CD14-positive monocyte (primary cell): ENCODE measurements around the gene TRIM40. TPM values are rescaled to one million over a fixed set of nuclear protein-coding genes. Genes with fewer than 3 reads are reported as not detected.

Experiments
- DNase-seq, 3 donors: peaks; one replicate each; pipeline ENCODE4 v3.0.0-alpha.2; 2011 to 2022
- H2AFZ ChIP-seq: 2 replicates; pipeline ENCODE4 v1.6.0; 2012; ENCODE audit warnings: mild to moderate bottlenecking, low read depth, low read length, inconsistent platforms; ENCODE audit not compliant: insufficient read depth, poor library complexity, severe bottlenecking
- H3K27ac ChIP-seq, 2 donors: 1 replicate in 1 of 2; 2 replicates in 1 of 2; pipeline ENCODE4 v1.5.1; 2012 to 2013; ENCODE audit warnings: low read length in 2 of 2, control low read depth in 1 of 2, inconsistent platforms in 1 of 2, low read depth in 1 of 2, mild to moderate bottlenecking in 1 of 2
- H3K27me3 ChIP-seq, 2 donors: one replicate each; pipeline versions ENCODE4 v1.6.0 to v1.6.1; 2011 to 2013; ENCODE audit warnings: low read length in 2 of 2; ENCODE audit not compliant: control insufficient read depth in 2 of 2, insufficient read depth in 2 of 2
- H3K36me3 ChIP-seq, 2 donors: replicated peaks in 1 of 2; 1 replicate in 1 of 2; 2 replicates in 1 of 2; pipeline versions ENCODE4 v1.5.1 to v1.6.1; 2012 to 2013; ENCODE audit warnings: low read length in 2 of 2, control low read depth in 1 of 2, inconsistent platforms in 1 of 2, mild to moderate bottlenecking in 1 of 2; ENCODE audit not compliant: insufficient read depth in 2 of 2, control insufficient read depth in 1 of 2
- H3K4me1 ChIP-seq, 2 donors: 1 replicate in 1 of 2; 2 replicates in 1 of 2; pipeline versions ENCODE4 v1.5.1 to v1.6.1; 2012 to 2013; ENCODE audit warnings: low read length in 2 of 2, control low read depth in 1 of 2, inconsistent platforms in 1 of 2, mild to moderate bottlenecking in 1 of 2, moderate library complexity in 1 of 2; ENCODE audit not compliant: insufficient read depth in 2 of 2, control insufficient read depth in 1 of 2
- H3K4me2 ChIP-seq: replicated peaks from 2 replicates; pipeline ENCODE3; 2012; ENCODE audit warnings: low read length, moderate library complexity, mild to moderate bottlenecking; ENCODE audit not compliant: poor library complexity, severe bottlenecking; ENCODE audit errors: extremely low read depth
- H3K4me3 ChIP-seq, 3 experiments: fragments of 200-600 bp in 1 of 3; sonication (generic) in 1 of 3; replicated peaks in 1 of 3; 1 replicate in 2 of 3; 2 replicates in 1 of 3; pipeline ENCODE4 v1.5.1; 2011 to 2013; ENCODE audit warnings: low read length in 3 of 3, mild to moderate bottlenecking in 3 of 3, control low read depth in 2 of 3, low read depth in 2 of 3, inconsistent platforms in 1 of 3, moderate library complexity in 1 of 3
- H3K79me2 ChIP-seq: 2 replicates; pipeline ENCODE4 v1.6.0; 2012; ENCODE audit warnings: mild to moderate bottlenecking, control low read depth, inconsistent platforms, low read length, moderate library complexity; ENCODE audit not compliant: insufficient read depth
- H3K9ac ChIP-seq: 2 replicates; pipeline ENCODE4 v1.6.0; 2017; ENCODE audit warnings: low read length, mild to moderate bottlenecking; ENCODE audit not compliant: insufficient read depth, poor library complexity, severe bottlenecking
- H3K9me3 ChIP-seq, 2 donors: replicated peaks in 1 of 2; 1 replicate in 1 of 2; 2 replicates in 1 of 2; pipeline versions ENCODE4 v1.5.1 to v1.6.1; 2012 to 2013; ENCODE audit warnings: low read length in 2 of 2, control low read depth in 1 of 2; ENCODE audit not compliant: control insufficient read depth in 1 of 2, insufficient read depth in 1 of 2
- H4K20me1 ChIP-seq: 2 replicates; pipeline ENCODE4 v1.6.0; 2012; ENCODE audit warnings: mild to moderate bottlenecking, low read length, control low read depth, moderate library complexity; ENCODE audit not compliant: insufficient read depth
- H3K27ac Mint-ChIP-seq, 7 donors: one replicate each; pipeline ENCODE4 v1.8.0; 2020; ENCODE audit warnings: mild to moderate bottlenecking in 7 of 7, mixed read lengths in 7 of 7, moderate library complexity in 6 of 7, inconsistent platforms in 2 of 7
- H3K27me3 Mint-ChIP-seq, 3 donors: one replicate each; pipeline ENCODE4 v1.8.0; 2021 to 2022; ENCODE audit warnings: low read depth in 3 of 3, mild to moderate bottlenecking in 3 of 3, mixed read lengths in 3 of 3, moderate library complexity in 3 of 3, inconsistent platforms in 1 of 3
- H3K36me3 Mint-ChIP-seq, 2 donors: one replicate each; pipeline ENCODE4 v1.8.0; 2020; ENCODE audit warnings: mixed read lengths in 2 of 2, inconsistent platforms in 1 of 2, mild to moderate bottlenecking in 1 of 2
- H3K4me1 Mint-ChIP-seq: one replicate; pipeline ENCODE4 v1.8.0; 2020; ENCODE audit warnings: mild to moderate bottlenecking, mixed read lengths
- H3K4me3 Mint-ChIP-seq, 2 donors: one replicate each; pipeline ENCODE4 v1.8.0; 2020; ENCODE audit warnings: mild to moderate bottlenecking in 2 of 2, mixed read lengths in 2 of 2, moderate library complexity in 1 of 2
- H3K9me3 Mint-ChIP-seq, 7 donors: one replicate each; pipeline ENCODE4 v1.8.0; 2020 to 2022; ENCODE audit warnings: mixed read lengths in 7 of 7, mild to moderate bottlenecking in 6 of 7, moderate library complexity in 6 of 7, inconsistent platforms in 2 of 7
- WGBS: methylation state at CpG from one replicate; pipeline ENCODE4 v1.1.5; 2013; ENCODE audit warnings: missing lambda C conversion rate; ENCODE audit not compliant: insufficient coverage; 5-methylcytosine and 5-hydroxymethylcytosine counted together
- intact Hi-C, 2 donors: fragments of 100-400 bp; cut with micrococcal nuclease; formaldehyde crosslinking; loops; one replicate each; pipeline versions ENCODE4 v1.15.0 to v1.15.1; 2023
- polyA plus RNA-seq, 3 donors: library from polyadenylated mRNA; depleted of rRNA in 1 of 3; unstranded in 2 of 3; stranded (reverse) in 1 of 3; fragments of 300-500 nt in 2 of 3; fragments of >200 nt in 1 of 3; fragmentation: Illumina TruSeq in 2 of 3; gene quantifications; 1 replicate in 2 of 3; 2 replicates in 1 of 3; pipeline ENCODE4 v1.2.3, GENCODE V29; 2012 to 2021
- TF ChIP-seq, protein P1 (sequence below): fragments of 200-600 bp; IDR thresholded peaks from one replicate; pipeline ENCODE4 v1.8.0; 2022; ENCODE audit warnings: antibody characterized with exemption, mild to moderate bottlenecking

Gene TRIM40
- polyA plus RNA-seq, 3 donors, result not detected

- Mint-ChIP-seq H3K4me1 (no peaks in the 10 kb centered on the region), H3K36me3 (no peaks in the 10 kb centered on the region), H3K4me3 (no peak overlapping the region), H3K9me3 (peaks cover 0 to 3% (median 0%) of the 10 kb centered on the region in 7 donors), H3K27me3 (peaks cover 18 to 37% (median 18%) of the 10 kb centered on the region in 3 donors), H3K27ac (no peak overlapping the region)
- no peaks in the 10 kb centered on the region for H3K4me1 ChIP-seq
- no peak overlapping the region for H2AFZ ChIP-seq
- H3K4me3 ChIP-seq, result no peak overlapping the region
- DNase-seq, result no peak
- H3K9ac ChIP-seq, result no peak overlapping the region
- no peaks in the 10 kb centered on the region for H3K36me3 ChIP-seq
- intact Hi-C loops, result no loop called here
- no peaks in the 10 kb centered on the region for H3K9me3 ChIP-seq
- H3K79me2 ChIP-seq, result no peaks in the 10 kb centered on the region
- TF ChIP-seq, protein P1, sequence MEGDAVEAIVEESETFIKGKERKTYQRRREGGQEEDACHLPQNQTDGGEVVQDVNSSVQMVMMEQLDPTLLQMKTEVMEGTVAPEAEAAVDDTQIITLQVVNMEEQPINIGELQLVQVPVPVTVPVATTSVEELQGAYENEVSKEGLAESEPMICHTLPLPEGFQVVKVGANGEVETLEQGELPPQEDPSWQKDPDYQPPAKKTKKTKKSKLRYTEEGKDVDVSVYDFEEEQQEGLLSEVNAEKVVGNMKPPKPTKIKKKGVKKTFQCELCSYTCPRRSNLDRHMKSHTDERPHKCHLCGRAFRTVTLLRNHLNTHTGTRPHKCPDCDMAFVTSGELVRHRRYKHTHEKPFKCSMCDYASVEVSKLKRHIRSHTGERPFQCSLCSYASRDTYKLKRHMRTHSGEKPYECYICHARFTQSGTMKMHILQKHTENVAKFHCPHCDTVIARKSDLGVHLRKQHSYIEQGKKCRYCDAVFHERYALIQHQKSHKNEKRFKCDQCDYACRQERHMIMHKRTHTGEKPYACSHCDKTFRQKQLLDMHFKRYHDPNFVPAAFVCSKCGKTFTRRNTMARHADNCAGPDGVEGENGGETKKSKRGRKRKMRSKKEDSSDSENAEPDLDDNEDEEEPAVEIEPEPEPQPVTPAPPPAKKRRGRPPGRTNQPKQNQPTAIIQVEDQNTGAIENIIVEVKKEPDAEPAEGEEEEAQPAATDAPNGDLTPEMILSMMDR, result no peak
- peaks cover 4 to 17% of the 10 kb centered on the region in 2 donors for H3K27me3 ChIP-seq
- H3K27ac ChIP-seq, result no peak overlapping the region
- H3K4me2 ChIP-seq, result no peak overlapping the region
- no CpG with 5 or more reads among the region's 3 CpGs for WGBS
- H4K20me1 ChIP-seq, result no peaks in the 10 kb centered on the region
Measured at GRCh38 chr6:30142665-30143064, 6.7 kb downstream of the TRIM40 start.

- TF ChIP-seq, protein P1, result no peak
- no peaks in the 10 kb centered on the region for H3K36me3 ChIP-seq
- no peak overlapping the region for H2AFZ ChIP-seq
- no peak overlapping the region for H3K4me2 ChIP-seq
- H3K9ac ChIP-seq, result no peak overlapping the region
- peaks cover 4 to 17% of the 10 kb centered on the region in 2 donors for H3K27me3 ChIP-seq
- no peaks in the 10 kb centered on the region for H3K9me3 ChIP-seq
- 94% methylated on average over 2 of the region's 2 CpGs for WGBS
- Mint-ChIP-seq H3K9me3 (peaks cover 0 to 3% (median 0%) of the 10 kb centered on the region in 7 donors), H3K36me3 (no peaks in the 10 kb centered on the region), H3K27ac (no peak overlapping the region), H3K4me1 (no peaks in the 10 kb centered on the region), H3K4me3 (no peak overlapping the region), H3K27me3 (peaks cover 16 to 33% (median 20%) of the 10 kb centered on the region in 3 donors)
- H3K4me3 ChIP-seq, result no peak overlapping the region
- intact Hi-C loops, result no loop called here
- no peaks in the 10 kb centered on the region for H4K20me1 ChIP-seq
- DNase-seq, result no peak
- H3K4me1 ChIP-seq, result no peaks in the 10 kb centered on the region
- no peaks in the 10 kb centered on the region for H3K79me2 ChIP-seq
- H3K27ac ChIP-seq, result no peak overlapping the region
Measured at GRCh38 chr6:30143780-30144179, 7.8 kb downstream of the TRIM40 start.
